NCI-H82 treated with DMSO at 0.1 percent for 48 hours (cell line): ENCODE results near the gene P4HB.
A peak's percentile ranks its signal among the peaks of the same experiment; 100 is the strongest.

Experiments
- DNase-seq: peaks from one replicate; lab custom pipeline; 2025; ENCODE audit not compliant: unreplicated experiment; lab: John Stamatoyannopoulos, UW

P4HB gene

GRCh38 chr17:81832608-81833159 is 27.7 kb downstream of the P4HB start:
- no peak for DNase-seq

GRCh38 chr17:81831957-81832607 is 28.3 kb downstream of the P4HB start:
- no peak for DNase-seq

- no peak for DNase-seq
Measured at GRCh38 chr17:81831563-81831956, 28.8 kb downstream of the P4HB start.

- no peak for DNase-seq
Measured at GRCh38 chr17:81829858-81830257, 30.5 kb downstream of the P4HB start.

GRCh38 chr17:81828656-81829055 is 31.7 kb downstream of the P4HB start:
- no peak for DNase-seq

GRCh38 chr17:81825841-81826466 is 34.4 kb downstream of the P4HB start:
- no peak for DNase-seq

GRCh38 chr17:81824595-81824994 is 35.7 kb downstream of the P4HB start:
- no peak for DNase-seq

- DNase-seq: no peak
Measured at GRCh38 chr17:81823820-81824550, 36.4 kb downstream of the P4HB start.

GRCh38 chr17:81822996-81823819 is 37.1 kb downstream of the P4HB start:
- no peak for DNase-seq

- DNase-seq: no peak
Measured at GRCh38 chr17:81822312-81822637, 38.1 kb downstream of the P4HB start.

- peak; percentile 36 for DNase-seq
Measured at GRCh38 chr17:81821603-81822311, 38.6 kb downstream of the P4HB start.

- no peak for DNase-seq
Measured at GRCh38 chr17:81821147-81821546, 39.2 kb downstream of the P4HB start.

- DNase-seq: no peak
Measured at GRCh38 chr17:81819708-81820107, 40.6 kb downstream of the P4HB start.

- no peak for DNase-seq
Measured at GRCh38 chr17:81817758-81818147, 42.6 kb downstream of the P4HB start.

GRCh38 chr17:81815646-81815986 is 44.7 kb downstream of the P4HB start:
- no peak for DNase-seq

GRCh38 chr17:81814748-81815645 is 45.3 kb downstream of the P4HB start:
- DNase-seq: peak; percentile 22

GRCh38 chr17:81813861-81814683 is 46.3 kb downstream of the P4HB start:
- DNase-seq: no peak

GRCh38 chr17:81813371-81813684 is 47.0 kb downstream of the P4HB start:
- no peak for DNase-seq
